GM20000 (cell line): ENCODE results near the gene MEI4.
"Not testable (repeated sequence)": the region's sequence is repeated elsewhere in the genome, so short reads cannot be mapped to it uniquely, and the experiment has no call there.

Experiments used
- DNase-seq: peaks from one replicate; pipeline ENCODE4 v3.0.0; 2012; ENCODE audit warnings: low spot score
- TF ChIP-seq, protein P1 (sequence below): IDR thresholded peaks from 2 replicates; pipeline ENCODE4 v1.5.1; 2012; ENCODE audit warnings: mild to moderate bottlenecking, control low read depth; ENCODE audit errors: extremely low read depth, missing control alignments

The MEI4 gene

DNA sequence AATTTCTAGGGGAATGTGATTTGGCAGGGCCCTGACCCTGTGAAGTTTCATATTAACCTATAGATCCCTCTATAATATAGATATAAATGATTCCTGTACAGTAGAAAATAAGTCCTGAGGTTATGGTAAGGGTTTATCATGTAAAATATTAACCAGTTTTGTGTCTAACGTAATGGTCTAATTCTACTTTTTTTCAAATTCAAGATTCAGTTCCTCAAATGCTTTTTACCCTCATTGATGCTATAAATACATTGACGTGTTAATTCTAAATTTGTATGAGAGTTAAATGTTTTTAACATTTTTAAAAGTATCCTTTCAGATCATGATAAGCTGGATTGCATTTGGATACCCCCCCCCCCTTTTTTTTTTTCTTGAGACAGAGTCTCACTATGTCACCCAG, 169.4 kb downstream of the MEI4 start:
- no peak for DNase-seq
- TF ChIP-seq, protein P1, sequence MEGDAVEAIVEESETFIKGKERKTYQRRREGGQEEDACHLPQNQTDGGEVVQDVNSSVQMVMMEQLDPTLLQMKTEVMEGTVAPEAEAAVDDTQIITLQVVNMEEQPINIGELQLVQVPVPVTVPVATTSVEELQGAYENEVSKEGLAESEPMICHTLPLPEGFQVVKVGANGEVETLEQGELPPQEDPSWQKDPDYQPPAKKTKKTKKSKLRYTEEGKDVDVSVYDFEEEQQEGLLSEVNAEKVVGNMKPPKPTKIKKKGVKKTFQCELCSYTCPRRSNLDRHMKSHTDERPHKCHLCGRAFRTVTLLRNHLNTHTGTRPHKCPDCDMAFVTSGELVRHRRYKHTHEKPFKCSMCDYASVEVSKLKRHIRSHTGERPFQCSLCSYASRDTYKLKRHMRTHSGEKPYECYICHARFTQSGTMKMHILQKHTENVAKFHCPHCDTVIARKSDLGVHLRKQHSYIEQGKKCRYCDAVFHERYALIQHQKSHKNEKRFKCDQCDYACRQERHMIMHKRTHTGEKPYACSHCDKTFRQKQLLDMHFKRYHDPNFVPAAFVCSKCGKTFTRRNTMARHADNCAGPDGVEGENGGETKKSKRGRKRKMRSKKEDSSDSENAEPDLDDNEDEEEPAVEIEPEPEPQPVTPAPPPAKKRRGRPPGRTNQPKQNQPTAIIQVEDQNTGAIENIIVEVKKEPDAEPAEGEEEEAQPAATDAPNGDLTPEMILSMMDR = no peak

- DNase-seq = no peak
- TF ChIP-seq, protein P1 = no peak
Observed at GRCh38 chr6:77825204-77825603, 172.4 kb downstream of the MEI4 start.

DNA sequence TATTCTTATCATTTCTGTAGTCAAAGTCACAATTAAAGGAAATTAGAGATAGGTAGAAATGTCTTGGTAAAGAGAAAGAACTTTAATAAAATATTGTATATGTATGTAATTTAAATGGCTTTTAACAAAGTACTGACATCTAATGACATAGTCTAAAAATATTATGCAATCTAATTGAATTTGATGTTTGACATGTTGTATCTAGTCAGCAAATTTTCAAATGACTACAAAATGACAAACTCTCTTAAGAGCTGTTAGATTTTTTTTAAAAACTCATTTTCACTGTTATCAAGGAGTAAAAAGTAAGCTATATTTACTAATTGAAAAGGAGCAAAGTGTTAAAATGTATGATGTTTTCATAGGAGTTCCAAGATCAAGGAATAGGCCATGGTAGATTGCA, 176.9 kb downstream of the MEI4 start:
- TF ChIP-seq, protein P1 = no peak

GRCh38 chr6:77833749-77834148, 180.9 kb downstream of the MEI4 start:
- DNase-seq = not testable (repeated sequence)

More for the DNA sequence above, 176.9 kb downstream of the MEI4 start:
- no peak for DNase-seq

GRCh38 chr6:77834591-77834996, 181.8 kb downstream of the MEI4 start:
- DNase-seq = no peak
- TF ChIP-seq, protein P1 = no peak

DNA sequence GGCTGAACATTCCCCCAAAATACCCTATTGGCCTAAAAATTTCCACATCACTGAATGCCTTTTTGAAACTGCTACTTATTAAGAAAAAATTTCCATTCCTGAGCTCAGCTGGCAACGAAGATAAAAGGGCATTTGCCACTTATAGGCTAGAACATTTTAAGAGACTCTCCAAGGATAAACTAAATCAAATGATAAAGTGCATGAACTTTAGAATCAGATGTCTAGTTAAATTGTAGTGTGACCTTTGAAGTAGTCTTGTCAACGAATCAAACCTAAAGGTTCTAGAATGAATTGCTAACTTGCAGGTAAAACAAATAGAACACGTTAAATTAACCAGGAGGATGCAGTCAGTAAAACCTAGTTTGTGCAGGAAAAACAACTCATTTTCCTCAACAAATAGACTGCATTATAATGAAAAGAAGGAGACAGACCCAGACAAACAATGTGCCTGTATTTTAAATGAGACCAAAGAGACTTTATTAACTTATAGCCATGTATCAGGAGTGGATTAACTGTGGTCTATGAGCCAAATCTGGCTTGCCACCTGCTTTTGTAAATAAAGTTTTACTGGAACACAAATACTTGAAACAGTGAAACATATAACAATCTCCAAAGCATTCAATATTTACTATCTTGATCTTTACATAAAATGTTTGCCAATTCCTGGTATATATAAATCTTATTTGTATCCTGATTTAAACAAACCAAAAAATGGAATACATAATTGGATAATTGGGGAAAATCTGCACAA, 184.4 kb downstream of the MEI4 start:
- no peak for DNase-seq
- TF ChIP-seq, protein P1 = no peak

- TF ChIP-seq, protein P1 = no peak
- DNase-seq = no peak
Observed at GRCh38 chr6:77839292-77839691, 186.5 kb downstream of the MEI4 start.

GRCh38 chr6:77844822-77845221, 192.0 kb downstream of the MEI4 start:
- no peak for DNase-seq
- TF ChIP-seq, protein P1 = no peak
